Measurements from ENCODE around the gene PABPN1L. TPM values are rescaled to one million over a fixed set of nuclear protein-coding genes. Genes with fewer than 3 reads are reported as not detected.

PABPN1L gene
- total and polyA plus RNA-seq, 2 donors (not counting 3 experiments of a cell fraction or from before 2014, with no cell fraction given), result not detected

DNA sequence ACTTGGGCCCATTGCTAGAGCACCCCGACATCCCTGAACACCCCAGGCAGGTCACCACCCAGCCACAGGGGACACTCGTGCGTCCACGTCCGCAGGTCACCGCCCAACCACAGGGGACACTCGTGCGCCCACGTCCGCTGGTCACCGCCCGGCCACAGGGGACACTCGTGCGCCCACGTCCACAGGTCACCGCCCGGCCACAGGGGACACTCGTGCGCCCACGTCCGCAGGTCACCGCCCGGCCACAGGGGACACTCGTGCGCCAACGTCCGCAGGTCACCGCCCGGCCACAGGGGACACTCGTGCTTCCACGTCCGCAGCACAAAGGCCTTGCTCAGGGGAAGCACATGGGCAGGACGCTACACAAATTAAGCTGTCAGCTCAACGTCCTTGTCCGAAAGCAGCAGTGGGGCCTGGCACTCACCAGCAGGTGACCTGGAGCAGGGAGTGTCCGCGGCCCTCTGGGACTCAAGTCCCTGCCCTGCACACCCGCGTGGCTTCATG lies 27.4 kb downstream of the PABPN1L start:
- intact Hi-C loops (cut with micrococcal nuclease) (no loop called here), dilution Hi-C loops (cut with MboI; ENCODE audit: extremely low pct_ligation_motif_present, low sequenced_read_pairs) (no loop called here)
- BruUV-seq (replicated peaks), result no TSS peak
- H3K27me3 ChIP-seq (ENCODE audit: control insufficient read depth in 2 of 2, insufficient read depth in 2 of 2, low read length in 2 of 2), result no peaks in the 10 kb centered on the region
- no peaks in the 10 kb centered on the region for H3K79me2 ChIP-seq (ENCODE audit: control insufficient read depth, insufficient read depth, low read length)
- H3K9me3 ChIP-seq (replicated peaks; ENCODE audit: control insufficient read depth, insufficient read depth, low read length), result no peaks in the 10 kb centered on the region
- no peak overlapping the region for H3K27ac ChIP-seq (ENCODE audit: insufficient read depth, low read depth, low read length)
- H3K9ac ChIP-seq (replicated peaks; ENCODE audit: extremely low read depth, insufficient read depth, low read length), result no peak overlapping the region
- H3K9me1 ChIP-seq (replicated peaks; ENCODE audit: control insufficient read depth, extremely low read depth, insufficient read depth, low read length), result no peaks in the 10 kb centered on the region
- FAIRE-seq, result no peak
- H3K4me1 ChIP-seq (ENCODE audit: control insufficient read depth, extremely low read depth, insufficient read depth, low read length), result no peaks in the 10 kb centered on the region
- H3K4me3 ChIP-seq (replicated peaks in 1 of 3; ENCODE audit: insufficient read depth in 1 of 3, low read depth in 1 of 3, low read length in 3 of 3), result no peak overlapping the region
- H3K36me3 ChIP-seq (ENCODE audit: control insufficient read depth in 2 of 2, extremely low read depth in 1 of 2, insufficient read depth in 2 of 2, low read length in 2 of 2), result peaks cover 0 to 13% of the 10 kb centered on the region in 2 experiments
- no peak for DNase-seq (ENCODE audit: low read depth, low spot score)
- H2AFZ ChIP-seq (ENCODE audit: low read depth, low read length), result no peak overlapping the region
- ChIA-PET CTCF (interaction anchor here (1.3 kb wide), 1 partner anchor 18 kb away, joined by 3 read pairs; the partner anchor contains the start of gene TRAPPC2L), POLR2A (no interaction called here)
- H3K4me2 ChIP-seq (ENCODE audit: insufficient read depth, low read length), result no peak overlapping the region
- H4K20me1 ChIP-seq (replicated peaks; ENCODE audit: control insufficient read depth, extremely low read depth, insufficient read depth, low read length), result no peaks in the 10 kb centered on the region
- no peak for TF ChIP-seq POLR2AphosphoS5 (IDR thresholded peaks at IDR 0.05; ENCODE audit: insufficient read depth, low read depth, low read length)
- TF ChIP-seq, protein P1, sequence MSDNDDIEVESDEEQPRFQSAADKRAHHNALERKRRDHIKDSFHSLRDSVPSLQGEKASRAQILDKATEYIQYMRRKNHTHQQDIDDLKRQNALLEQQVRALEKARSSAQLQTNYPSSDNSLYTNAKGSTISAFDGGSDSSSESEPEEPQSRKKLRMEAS (IDR thresholded peaks at IDR 0.05; ENCODE audit: insufficient read depth, insufficient read length), result no peak
- TF ChIP-seq EZH2 (IDR thresholded peaks at IDR 0.05; ENCODE audit: borderline replicate concordance, low read depth, low read length, severe bottlenecking), result no peak

DNA sequence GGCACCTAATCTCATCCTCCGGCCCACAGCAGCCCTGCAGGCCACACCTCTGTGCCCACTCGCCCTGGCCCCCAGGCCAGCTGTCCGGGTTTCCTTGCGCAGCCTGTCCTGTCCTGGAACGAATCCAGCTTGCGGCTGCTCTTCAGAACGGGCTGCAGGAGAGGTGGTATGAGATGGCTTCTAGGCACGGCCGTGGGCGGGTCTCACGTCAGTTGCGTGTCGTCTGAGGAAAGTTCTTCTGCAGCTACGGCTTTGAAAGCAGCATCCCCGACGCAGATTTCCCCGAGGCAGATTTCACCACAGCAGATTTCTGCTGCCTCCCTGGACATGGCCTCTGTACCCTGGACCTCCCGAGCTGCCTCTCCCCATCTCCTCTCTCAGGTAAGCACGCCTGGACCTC lies 27.9 kb downstream of the PABPN1L start:
- Histone ChIP-seq H3K79me2 (ENCODE audit: control insufficient read depth, insufficient read depth, low read length) (no peaks in the 10 kb centered on the region), H3K9me3 (replicated peaks; ENCODE audit: control insufficient read depth, insufficient read depth, low read length) (no peaks in the 10 kb centered on the region), H3K36me3 (ENCODE audit: control insufficient read depth in 2 of 2, extremely low read depth in 1 of 2, insufficient read depth in 2 of 2, low read length in 2 of 2) (peaks cover 0 to 13% of the 10 kb centered on the region in 2 experiments), H3K27ac (ENCODE audit: insufficient read depth, low read depth, low read length) (no peak overlapping the region), H3K27me3 (ENCODE audit: control insufficient read depth in 2 of 2, insufficient read depth in 2 of 2, low read length in 2 of 2) (no peaks in the 10 kb centered on the region), H4K20me1 (replicated peaks; ENCODE audit: control insufficient read depth, extremely low read depth, insufficient read depth, low read length) (no peaks in the 10 kb centered on the region), H3K4me3 (replicated peaks in 1 of 3; ENCODE audit: insufficient read depth in 1 of 3, low read depth in 1 of 3, low read length in 3 of 3) (no peak overlapping the region), H3K4me2 (ENCODE audit: insufficient read depth, low read length) (no peak overlapping the region), H3K4me1 (ENCODE audit: control insufficient read depth, extremely low read depth, insufficient read depth, low read length) (no peaks in the 10 kb centered on the region), H2AFZ (ENCODE audit: low read depth, low read length) (no peak overlapping the region), H3K9me1 (replicated peaks; ENCODE audit: control insufficient read depth, extremely low read depth, insufficient read depth, low read length) (no peaks in the 10 kb centered on the region), H3K9ac (replicated peaks; ENCODE audit: extremely low read depth, insufficient read depth, low read length) (no peak overlapping the region)
- dilution Hi-C loops (cut with MboI; ENCODE audit: extremely low pct_ligation_motif_present, low sequenced_read_pairs) (no loop called here), intact Hi-C loops (cut with micrococcal nuclease) (no loop called here)
- POLR2A ChIA-PET, result no interaction called here
- TF ChIP-seq, protein P2, sequence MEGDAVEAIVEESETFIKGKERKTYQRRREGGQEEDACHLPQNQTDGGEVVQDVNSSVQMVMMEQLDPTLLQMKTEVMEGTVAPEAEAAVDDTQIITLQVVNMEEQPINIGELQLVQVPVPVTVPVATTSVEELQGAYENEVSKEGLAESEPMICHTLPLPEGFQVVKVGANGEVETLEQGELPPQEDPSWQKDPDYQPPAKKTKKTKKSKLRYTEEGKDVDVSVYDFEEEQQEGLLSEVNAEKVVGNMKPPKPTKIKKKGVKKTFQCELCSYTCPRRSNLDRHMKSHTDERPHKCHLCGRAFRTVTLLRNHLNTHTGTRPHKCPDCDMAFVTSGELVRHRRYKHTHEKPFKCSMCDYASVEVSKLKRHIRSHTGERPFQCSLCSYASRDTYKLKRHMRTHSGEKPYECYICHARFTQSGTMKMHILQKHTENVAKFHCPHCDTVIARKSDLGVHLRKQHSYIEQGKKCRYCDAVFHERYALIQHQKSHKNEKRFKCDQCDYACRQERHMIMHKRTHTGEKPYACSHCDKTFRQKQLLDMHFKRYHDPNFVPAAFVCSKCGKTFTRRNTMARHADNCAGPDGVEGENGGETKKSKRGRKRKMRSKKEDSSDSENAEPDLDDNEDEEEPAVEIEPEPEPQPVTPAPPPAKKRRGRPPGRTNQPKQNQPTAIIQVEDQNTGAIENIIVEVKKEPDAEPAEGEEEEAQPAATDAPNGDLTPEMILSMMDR (IDR thresholded peaks at IDR 0.05; ENCODE audit: extremely low read depth in 1 of 2, insufficient read depth in 1 of 2, low read depth in 1 of 2, low read length in 2 of 2), result no peak
- TF ChIP-seq, protein P1 (IDR thresholded peaks at IDR 0.05; ENCODE audit: insufficient read depth, insufficient read length), result no peak
- TF ChIP-seq EZH2 (IDR thresholded peaks at IDR 0.05; ENCODE audit: borderline replicate concordance, low read depth, low read length, severe bottlenecking) (no peak), MYC (IDR thresholded peaks at IDR 0.05; ENCODE audit: low read depth, low read length) (no peak), GATA2 (IDR thresholded peaks at IDR 0.05; ENCODE audit: insufficient read depth, insufficient read length, low read depth, low read length) (no peak), POLR2AphosphoS5 (IDR thresholded peaks at IDR 0.05; ENCODE audit: insufficient read depth, low read depth, low read length) (no peak), JUN (IDR thresholded peaks at IDR 0.05; ENCODE audit: borderline replicate concordance, insufficient read depth, insufficient read length, low read depth) (no peak), POLR2A (IDR thresholded peaks at IDR 0.05; ENCODE audit: low read depth, low read length) (no peak), FOS (IDR thresholded peaks at IDR 0.05; ENCODE audit: borderline replicate concordance, insufficient read depth, low read length) (no peak)
- DNase-seq (ENCODE audit: low read depth, low spot score) (no peak), FAIRE-seq (no peak)
- CTCF ChIA-PET, result no interaction called here
- no TSS peak for BruUV-seq (replicated peaks)

Data from endothelial cell of umbilical vein (primary cell).